ENCODE measurements around the gene VDAC2. TPM values are rescaled to one million over a fixed set of nuclear protein-coding genes. Genes with fewer than 3 reads are reported as not detected.

VDAC2 gene
- total RNA-seq, 2 experiments from 2014 or later, result 81.4 to 182 TPM

DNA sequence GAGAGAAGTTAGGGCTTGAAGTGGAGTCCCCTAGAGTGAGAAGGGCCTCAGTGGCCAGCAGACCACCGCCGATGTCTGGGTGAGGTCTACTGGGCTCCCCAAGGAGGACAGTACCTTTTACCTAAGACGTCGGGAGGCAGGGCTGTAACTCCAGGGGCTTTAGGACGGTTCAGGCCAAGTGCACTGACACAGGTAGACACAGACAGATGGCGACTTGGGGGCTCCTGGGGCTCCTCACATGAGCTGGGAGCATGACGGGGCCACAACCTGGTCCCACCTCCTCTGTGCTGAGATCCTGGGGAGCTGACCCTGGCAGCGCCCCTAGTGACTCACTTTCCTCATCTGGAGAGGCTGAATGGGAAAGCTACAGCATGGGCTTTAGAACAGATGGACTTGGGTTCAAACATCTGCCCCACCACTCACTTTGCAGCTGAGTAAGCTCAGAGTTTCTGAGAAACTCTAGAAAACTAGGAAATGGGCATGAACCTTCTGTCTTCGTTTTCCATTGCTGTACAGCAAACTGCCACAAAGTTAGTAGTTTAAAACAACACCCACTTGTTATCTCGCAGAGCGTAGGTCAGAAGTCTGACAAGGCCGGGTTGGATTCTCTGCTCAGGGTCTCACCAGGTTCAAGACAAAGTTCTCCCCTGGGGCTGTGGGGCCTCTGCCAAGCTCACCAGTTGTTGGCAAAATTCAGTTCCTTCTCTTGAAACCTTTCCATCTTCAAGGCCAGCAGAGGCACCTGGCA is 29.9 kb downstream of the VDAC2 start:
- H3K79me2 ChIP-seq (ENCODE audit: insufficient read depth, low read depth, low read length), result no peaks in the 10 kb centered on the region
- ChIA-PET POLR2A (interaction anchor here (0.7 kb wide), 1 partner anchor 96 kb away, joined by 3 read pairs; no protein-coding TSS in a partner anchor), CTCF (ENCODE audit: unreplicated experiment) (no interaction called here)
- TF ChIP-seq EZH2phosphoT487 (IDR thresholded peaks at IDR 0.05; ENCODE audit: borderline replicate concordance, low read depth, low read length), result no peak
- TF ChIP-seq, protein P1, sequence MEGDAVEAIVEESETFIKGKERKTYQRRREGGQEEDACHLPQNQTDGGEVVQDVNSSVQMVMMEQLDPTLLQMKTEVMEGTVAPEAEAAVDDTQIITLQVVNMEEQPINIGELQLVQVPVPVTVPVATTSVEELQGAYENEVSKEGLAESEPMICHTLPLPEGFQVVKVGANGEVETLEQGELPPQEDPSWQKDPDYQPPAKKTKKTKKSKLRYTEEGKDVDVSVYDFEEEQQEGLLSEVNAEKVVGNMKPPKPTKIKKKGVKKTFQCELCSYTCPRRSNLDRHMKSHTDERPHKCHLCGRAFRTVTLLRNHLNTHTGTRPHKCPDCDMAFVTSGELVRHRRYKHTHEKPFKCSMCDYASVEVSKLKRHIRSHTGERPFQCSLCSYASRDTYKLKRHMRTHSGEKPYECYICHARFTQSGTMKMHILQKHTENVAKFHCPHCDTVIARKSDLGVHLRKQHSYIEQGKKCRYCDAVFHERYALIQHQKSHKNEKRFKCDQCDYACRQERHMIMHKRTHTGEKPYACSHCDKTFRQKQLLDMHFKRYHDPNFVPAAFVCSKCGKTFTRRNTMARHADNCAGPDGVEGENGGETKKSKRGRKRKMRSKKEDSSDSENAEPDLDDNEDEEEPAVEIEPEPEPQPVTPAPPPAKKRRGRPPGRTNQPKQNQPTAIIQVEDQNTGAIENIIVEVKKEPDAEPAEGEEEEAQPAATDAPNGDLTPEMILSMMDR (conservative IDR thresholded peaks at IDR 0.05; ENCODE audit: low read length), result no peak
- BruUV-seq (replicated peaks), result no TSS peak
- no peaks in the 10 kb centered on the region for H3K36me3 ChIP-seq (ENCODE audit: insufficient read depth, low read length)
- no peak for DNase-seq (ENCODE audit: low spot score)
- H3K4me1 ChIP-seq (ENCODE audit: insufficient read depth, low read length, poor library complexity, severe bottlenecking), result peaks cover 6% of the 10 kb centered on the region
- no peaks in the 10 kb centered on the region for H4K20me1 ChIP-seq (ENCODE audit: insufficient read depth, low read length)
- H3K4me3 ChIP-seq (ENCODE audit: low read depth, low read length, poor library complexity, severe bottlenecking), result no peak overlapping the region
- intact Hi-C loops (cut with micrococcal nuclease; ENCODE audit: unreplicated experiment), result no loop called here
- no peak overlapping the region for H3K27ac ChIP-seq (ENCODE audit: low read depth, low read length, poor library complexity, severe bottlenecking)
- no peak overlapping the region for H2AFZ ChIP-seq (ENCODE audit: low read length)
- no peaks in the 10 kb centered on the region for H3K9me3 ChIP-seq (ENCODE audit: low read length)
- H3K4me2 ChIP-seq (ENCODE audit: low read length), result no peak overlapping the region
- no peaks in the 10 kb centered on the region for H3K9me2 ChIP-seq (ENCODE audit: insufficient read depth, low read length)

DNA sequence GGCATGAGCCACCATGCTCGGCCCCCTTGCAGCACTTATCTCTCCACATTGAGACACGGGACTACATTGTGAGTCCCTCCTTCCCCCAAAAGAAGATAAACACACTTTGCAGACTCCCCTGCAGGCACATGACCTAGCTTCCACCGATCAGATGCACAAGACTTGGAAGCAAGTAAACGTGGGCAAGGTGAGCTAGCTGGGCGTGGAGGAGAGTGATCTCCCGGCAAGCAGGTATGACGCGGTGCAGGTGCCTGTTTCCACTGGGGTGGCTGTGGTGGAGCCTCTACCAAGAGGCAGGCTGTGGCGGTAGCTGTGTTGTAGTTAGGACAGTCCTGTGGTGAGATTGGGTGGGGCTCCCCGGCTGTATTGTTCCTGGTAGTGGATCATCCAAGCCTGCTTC is 32.8 kb downstream of the VDAC2 start:
- H3K27ac ChIP-seq (ENCODE audit: low read depth, low read length, poor library complexity, severe bottlenecking), result no peak overlapping the region
- ChIA-PET POLR2A (interaction anchor here (0.7 kb wide), 1 partner anchor 260 kb away, joined by 3 read pairs; no protein-coding TSS in a partner anchor), CTCF (ENCODE audit: unreplicated experiment) (no interaction called here)
- DNase-seq (ENCODE audit: low spot score), result no peak
- no peaks in the 10 kb centered on the region for H3K9me3 ChIP-seq (ENCODE audit: low read length)
- H3K4me1 ChIP-seq (ENCODE audit: insufficient read depth, low read length, poor library complexity, severe bottlenecking), result no peaks in the 10 kb centered on the region
- no TSS peak for BruUV-seq (replicated peaks)
- no peak overlapping the region for H2AFZ ChIP-seq (ENCODE audit: low read length)
- no peak for TF ChIP-seq EZH2phosphoT487 (IDR thresholded peaks at IDR 0.05; ENCODE audit: borderline replicate concordance, low read depth, low read length)
- TF ChIP-seq, protein P1 (conservative IDR thresholded peaks at IDR 0.05; ENCODE audit: low read length), result no peak
- H3K79me2 ChIP-seq (ENCODE audit: insufficient read depth, low read depth, low read length), result no peaks in the 10 kb centered on the region
- intact Hi-C loops (cut with micrococcal nuclease; ENCODE audit: unreplicated experiment), result no loop called here
- H3K36me3 ChIP-seq (ENCODE audit: insufficient read depth, low read length), result no peaks in the 10 kb centered on the region
- H3K4me2 ChIP-seq (ENCODE audit: low read length), result no peak overlapping the region
- no peaks in the 10 kb centered on the region for H4K20me1 ChIP-seq (ENCODE audit: insufficient read depth, low read length)
- H3K4me3 ChIP-seq (ENCODE audit: low read depth, low read length, poor library complexity, severe bottlenecking), result no peak overlapping the region
- no peaks in the 10 kb centered on the region for H3K9me2 ChIP-seq (ENCODE audit: insufficient read depth, low read length)

Measured in OCI-LY7 (cell line).